ENCODE data around the gene TNFSF13.
A peak's percentile ranks its signal among the peaks of the same experiment; 100 is the strongest.

The TNFSF13 gene

DNA sequence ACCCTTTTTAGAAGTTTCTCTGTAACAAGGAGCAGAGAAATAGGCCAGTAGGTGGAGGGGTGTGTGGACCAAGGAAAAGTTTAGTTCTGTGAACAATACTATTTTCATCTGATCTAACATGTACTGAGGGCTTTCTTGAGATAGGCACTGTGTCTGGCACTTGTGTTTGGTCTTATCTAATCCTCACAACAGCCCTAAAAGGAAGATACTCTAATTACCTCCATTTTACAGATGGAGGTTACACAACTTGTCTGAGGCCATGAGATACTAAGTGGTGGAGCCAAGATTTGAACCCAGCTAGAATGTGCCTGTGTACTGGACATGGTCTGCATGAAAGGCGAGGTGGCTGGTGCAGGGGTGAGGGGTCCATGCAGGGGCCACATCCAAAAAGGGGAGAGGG lies 5.2 kb upstream of the TNFSF13 start:
- Histone ChIP-seq H3K9me3 (ENCODE audit: control insufficient read depth, low read length) (no peaks in the 10 kb centered on the region), H3K4me3 (ENCODE audit: low read length) (no peak overlapping the region), H3K27me3 (replicated peaks; ENCODE audit: control insufficient read depth, insufficient read depth, low read length) (no peaks in the 10 kb centered on the region), H3K4me1 (ENCODE audit: control insufficient read depth, insufficient read depth, low read length) (peaks cover 20% of the 10 kb centered on the region), H3K36me3 (ENCODE audit: control insufficient read depth, insufficient read depth, low read length, severe bottlenecking) (no peaks in the 10 kb centered on the region), H3K9ac (ENCODE audit: low read length) (no peak overlapping the region)
- no peak for DNase-seq (ENCODE audit: low read depth)

DNA sequence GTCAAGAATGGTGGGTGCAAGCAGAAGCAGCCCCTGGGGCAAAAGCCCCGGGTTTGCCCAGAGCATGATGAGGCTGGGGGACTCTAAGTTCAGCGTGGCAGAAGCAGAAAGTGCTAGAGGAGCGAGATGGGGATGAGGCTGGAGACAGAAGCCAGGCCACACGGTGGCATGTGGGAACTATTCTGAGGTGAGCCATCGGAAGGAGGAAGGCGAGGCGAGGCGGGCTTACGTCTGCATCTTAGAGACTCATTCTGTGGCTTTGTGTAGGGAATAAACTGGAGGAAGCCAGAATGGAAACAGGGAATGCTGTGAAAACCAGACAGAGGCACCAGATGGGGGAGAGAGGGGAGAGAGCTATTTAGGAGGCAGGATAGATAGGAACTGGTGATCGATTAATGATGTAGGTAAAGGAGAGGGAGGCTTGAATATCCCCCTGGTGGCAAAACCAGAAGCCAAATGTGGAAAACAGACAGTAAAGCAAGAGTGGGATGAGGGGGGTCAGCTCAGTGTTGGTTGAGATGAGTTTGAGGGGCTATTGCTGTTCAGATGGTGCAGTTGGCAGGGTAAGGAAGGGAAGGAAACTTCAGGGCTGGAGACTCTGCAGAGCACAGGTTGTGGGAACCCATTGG lies 3.1 kb upstream of the TNFSF13 start:
- H3K36me3 ChIP-seq (ENCODE audit: control insufficient read depth, insufficient read depth, low read length, severe bottlenecking) = no peaks in the 10 kb centered on the region
- DNase-seq (ENCODE audit: low read depth) = no peak
- H3K9ac ChIP-seq (ENCODE audit: low read length) = no peak overlapping the region
- H3K27me3 ChIP-seq (replicated peaks; ENCODE audit: control insufficient read depth, insufficient read depth, low read length) = no peaks in the 10 kb centered on the region
- peaks cover 22% of the 10 kb centered on the region for H3K4me1 ChIP-seq (ENCODE audit: control insufficient read depth, insufficient read depth, low read length)
- H3K9me3 ChIP-seq (ENCODE audit: control insufficient read depth, low read length) = no peaks in the 10 kb centered on the region
- H3K4me3 ChIP-seq (ENCODE audit: low read length) = no peak overlapping the region

GRCh38 chr17:7556627-7557026 lies 1.9 kb upstream of the TNFSF13 start:
- H3K4me3 ChIP-seq (ENCODE audit: low read length) = no peak overlapping the region
- H3K36me3 ChIP-seq (ENCODE audit: control insufficient read depth, insufficient read depth, low read length, severe bottlenecking) = no peaks in the 10 kb centered on the region
- no peak for DNase-seq (ENCODE audit: low read depth)
- H3K9ac ChIP-seq (ENCODE audit: low read length) = no peak overlapping the region
- no peaks in the 10 kb centered on the region for H3K27me3 ChIP-seq (replicated peaks; ENCODE audit: control insufficient read depth, insufficient read depth, low read length)
- H3K9me3 ChIP-seq (ENCODE audit: control insufficient read depth, low read length) = no peaks in the 10 kb centered on the region
- H3K4me1 ChIP-seq (ENCODE audit: control insufficient read depth, insufficient read depth, low read length) = peaks cover 26% of the 10 kb centered on the region

- Histone ChIP-seq H3K36me3 (ENCODE audit: control insufficient read depth, insufficient read depth, low read length, severe bottlenecking) (no peaks in the 10 kb centered on the region), H3K9me3 (ENCODE audit: control insufficient read depth, low read length) (no peaks in the 10 kb centered on the region), H3K27me3 (replicated peaks; ENCODE audit: control insufficient read depth, insufficient read depth, low read length) (no peaks in the 10 kb centered on the region), H3K9ac (ENCODE audit: low read length) (peak overlapping the region; percentile 88), H3K4me1 (ENCODE audit: control insufficient read depth, insufficient read depth, low read length) (peaks cover 26% of the 10 kb centered on the region), H3K4me3 (ENCODE audit: low read length) (no peak overlapping the region)
- no peak for DNase-seq (ENCODE audit: low read depth)
Observed at GRCh38 chr17:7557147-7557764, 1.3 kb upstream of the TNFSF13 start.

GRCh38 chr17:7557775-7558543 lies 591 bp upstream of the TNFSF13 start:
- Histone ChIP-seq H3K9ac (ENCODE audit: low read length) (peak overlapping the region; percentile 88), H3K9me3 (ENCODE audit: control insufficient read depth, low read length) (no peaks in the 10 kb centered on the region), H3K27me3 (replicated peaks; ENCODE audit: control insufficient read depth, insufficient read depth, low read length) (no peaks in the 10 kb centered on the region), H3K4me3 (ENCODE audit: low read length) (peak overlapping the region; percentile 71), H3K4me1 (ENCODE audit: control insufficient read depth, insufficient read depth, low read length) (peaks cover 33% of the 10 kb centered on the region), H3K36me3 (ENCODE audit: control insufficient read depth, insufficient read depth, low read length, severe bottlenecking) (no peaks in the 10 kb centered on the region)
- no peak for DNase-seq (ENCODE audit: low read depth)

- no peak for DNase-seq (ENCODE audit: low read depth)
- Histone ChIP-seq H3K9ac (ENCODE audit: low read length) (peak overlapping the region; percentile 88), H3K4me3 (ENCODE audit: low read length) (peak overlapping the region; percentile 71), H3K9me3 (ENCODE audit: control insufficient read depth, low read length) (no peaks in the 10 kb centered on the region), H3K36me3 (ENCODE audit: control insufficient read depth, insufficient read depth, low read length, severe bottlenecking) (peaks cover 9% of the 10 kb centered on the region), H3K4me1 (ENCODE audit: control insufficient read depth, insufficient read depth, low read length) (peaks cover 45% of the 10 kb centered on the region), H3K27me3 (replicated peaks; ENCODE audit: control insufficient read depth, insufficient read depth, low read length) (no peaks in the 10 kb centered on the region)
Observed at GRCh38 chr17:7559320-7560171, 996 bp downstream of the TNFSF13 start.

DNA sequence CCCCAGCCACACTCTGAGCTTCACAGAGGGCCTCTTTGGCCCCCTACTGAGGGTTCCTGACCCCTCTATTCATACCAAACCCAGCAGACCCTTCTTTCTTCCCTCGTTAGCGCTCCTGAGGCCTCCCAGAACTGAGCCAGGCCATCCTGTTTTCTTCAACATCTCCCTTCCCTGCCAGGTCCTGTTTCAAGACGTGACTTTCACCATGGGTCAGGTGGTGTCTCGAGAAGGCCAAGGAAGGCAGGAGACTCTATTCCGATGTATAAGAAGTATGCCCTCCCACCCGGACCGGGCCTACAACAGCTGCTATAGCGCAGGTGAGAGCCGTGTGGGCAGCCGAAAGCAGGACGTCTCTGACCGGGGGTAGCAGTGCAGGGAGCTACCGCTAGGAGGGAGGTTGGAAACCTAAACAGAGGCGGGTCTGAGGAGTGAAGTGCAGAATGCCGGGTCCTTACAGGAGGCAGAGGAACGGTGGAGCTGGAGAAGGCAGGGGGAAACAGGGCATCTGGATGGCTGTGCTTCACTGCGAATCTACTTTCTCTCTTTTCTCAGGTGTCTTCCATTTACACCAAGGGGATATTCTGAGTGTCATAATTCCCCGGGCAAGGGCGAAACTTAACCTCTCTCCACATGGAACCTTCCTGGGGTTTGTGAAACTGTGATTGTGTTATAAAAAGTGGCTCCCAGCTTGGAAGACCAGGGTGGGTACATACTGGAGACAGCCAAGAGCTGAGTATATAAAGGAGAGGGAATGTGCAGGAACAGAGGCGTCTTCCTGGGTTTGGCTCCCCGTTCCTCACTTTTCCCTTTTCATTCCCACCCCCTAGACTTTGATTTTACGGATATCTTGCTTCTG lies 1.9 kb downstream of the TNFSF13 start:
- H3K36me3 ChIP-seq (ENCODE audit: control insufficient read depth, insufficient read depth, low read length, severe bottlenecking) = peaks cover 17% of the 10 kb centered on the region
- no peaks in the 10 kb centered on the region for H3K9me3 ChIP-seq (ENCODE audit: control insufficient read depth, low read length)
- peak overlapping the region; percentile 88 for H3K9ac ChIP-seq (ENCODE audit: low read length)
- H3K27me3 ChIP-seq (replicated peaks; ENCODE audit: control insufficient read depth, insufficient read depth, low read length) = no peaks in the 10 kb centered on the region
- peak overlapping the region; percentile 81 for H3K4me3 ChIP-seq (ENCODE audit: low read length)
- DNase-seq (ENCODE audit: low read depth) = peak; percentile 74
- H3K4me1 ChIP-seq (ENCODE audit: control insufficient read depth, insufficient read depth, low read length) = peaks cover 45% of the 10 kb centered on the region

DNA sequence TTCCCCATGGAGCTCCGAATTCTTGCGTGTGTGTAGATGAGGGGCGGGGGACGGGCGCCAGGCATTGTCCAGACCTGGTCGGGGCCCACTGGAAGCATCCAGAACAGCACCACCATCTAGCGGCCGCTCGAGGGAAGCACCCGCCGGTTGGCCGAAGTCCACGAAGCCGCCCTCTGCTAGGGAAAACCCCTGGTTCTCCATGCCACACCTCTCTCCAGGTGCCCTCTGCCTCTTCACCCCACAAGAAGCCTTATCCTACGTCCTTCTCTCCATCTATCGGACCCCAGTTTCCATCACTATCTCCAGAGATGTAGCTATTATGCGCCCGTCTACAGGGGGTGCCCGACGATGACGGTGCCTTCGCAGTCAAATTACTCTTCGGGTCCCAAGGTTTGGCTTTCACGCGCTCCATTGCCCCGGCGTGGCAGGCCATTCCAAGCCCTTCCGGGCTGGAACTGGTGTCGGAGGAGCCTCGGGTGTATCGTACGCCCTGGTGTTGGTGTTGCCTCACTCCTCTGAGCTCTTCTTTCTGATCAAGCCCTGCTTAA lies 2.6 kb downstream of the TNFSF13 start:
- Histone ChIP-seq H3K4me1 (ENCODE audit: control insufficient read depth, insufficient read depth, low read length) (peaks cover 45% of the 10 kb centered on the region), H3K9me3 (ENCODE audit: control insufficient read depth, low read length) (no peaks in the 10 kb centered on the region), H3K36me3 (ENCODE audit: control insufficient read depth, insufficient read depth, low read length, severe bottlenecking) (peaks cover 24% of the 10 kb centered on the region), H3K27me3 (replicated peaks; ENCODE audit: control insufficient read depth, insufficient read depth, low read length) (no peaks in the 10 kb centered on the region), H3K4me3 (ENCODE audit: low read length) (peak overlapping the region; percentile 81), H3K9ac (ENCODE audit: low read length) (peak overlapping the region; percentile 88)
- DNase-seq (ENCODE audit: low read depth) = peak; percentile 96

- DNase-seq (ENCODE audit: low read depth) = peak; percentile 98
- H3K36me3 ChIP-seq (ENCODE audit: control insufficient read depth, insufficient read depth, low read length, severe bottlenecking) = peaks cover 28% of the 10 kb centered on the region
- peaks cover 45% of the 10 kb centered on the region for H3K4me1 ChIP-seq (ENCODE audit: control insufficient read depth, insufficient read depth, low read length)
- no peaks in the 10 kb centered on the region for H3K9me3 ChIP-seq (ENCODE audit: control insufficient read depth, low read length)
- peak within 1 kb of the TSS; percentile 88 for H3K9ac ChIP-seq (ENCODE audit: low read length)
- peak within 1 kb of the TSS; percentile 81 for H3K4me3 ChIP-seq (ENCODE audit: low read length)
- no peaks in the 10 kb centered on the region for H3K27me3 ChIP-seq (replicated peaks; ENCODE audit: control insufficient read depth, insufficient read depth, low read length)
Observed at GRCh38 chr17:7561589-7562207, 3.1 kb downstream of the TNFSF13 start, which contains the start of gene SENP3. Gene SENP3 (plus strand): TSS chr17:7561919. CDS start chr17:7563077, 1,158 bp downstream.

GRCh38 chr17:7562208-7562605 lies 3.7 kb downstream of the TNFSF13 start:
- H3K4me1 ChIP-seq (ENCODE audit: control insufficient read depth, insufficient read depth, low read length) = peaks cover 45% of the 10 kb centered on the region
- H3K9me3 ChIP-seq (ENCODE audit: control insufficient read depth, low read length) = no peaks in the 10 kb centered on the region
- DNase-seq (ENCODE audit: low read depth) = peak; percentile 59
- peaks cover 33% of the 10 kb centered on the region for H3K36me3 ChIP-seq (ENCODE audit: control insufficient read depth, insufficient read depth, low read length, severe bottlenecking)
- H3K4me3 ChIP-seq (ENCODE audit: low read length) = peak overlapping the region; percentile 81
- H3K9ac ChIP-seq (ENCODE audit: low read length) = peak overlapping the region; percentile 88
- H3K27me3 ChIP-seq (replicated peaks; ENCODE audit: control insufficient read depth, insufficient read depth, low read length) = no peaks in the 10 kb centered on the region
